HG03097 (cell line): Measurements from ENCODE around the gene ZNF765.
"Not testable (repeated sequence)": the region's sequence is repeated elsewhere in the genome, so short reads cannot be mapped to it uniquely, and the experiment has no call there.

Experiments
- ATAC-seq: cut with Tn5 transposase; IDR thresholded peaks from one replicate; pipeline ENCODE4 v1.9.1; 2021; ENCODE audit not compliant: unreplicated experiment, low FRiP score

ZNF765 gene

DNA sequence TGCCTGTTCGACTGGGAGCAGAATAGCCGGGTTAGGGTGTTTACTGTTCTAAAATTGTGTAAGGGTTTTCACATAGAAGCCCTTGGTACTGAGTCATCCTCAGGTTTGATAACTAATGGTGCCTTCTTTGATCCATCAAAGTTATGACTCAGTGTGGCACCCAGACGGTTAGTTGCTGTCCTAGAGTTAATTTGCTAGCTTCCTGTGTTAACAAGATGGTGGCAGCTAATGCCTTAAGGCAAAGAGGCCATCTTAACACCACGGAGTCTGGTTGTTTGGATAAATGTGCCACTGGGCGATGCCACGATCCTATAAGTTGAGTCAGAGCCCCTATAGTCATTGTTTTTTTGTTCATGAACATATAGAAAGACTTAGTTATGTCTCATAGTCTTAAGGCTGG is 80.5 kb downstream of the ZNF765 start:
- not testable (repeated sequence) for ATAC-seq
